Measurements from ENCODE around the gene POLG. TPM values are rescaled to one million over a fixed set of nuclear protein-coding genes. Genes with fewer than 3 reads are reported as not detected.

Gene POLG
- total and polyA plus RNA-seq, 2 experiments from 2014 or later: 28.8 to 74.1 TPM

GRCh38 chr15:89376388-89376787 is 41.8 kb upstream of the POLG start:
- no peak overlapping the region for H3K4me3 ChIP-seq
- Mint-ChIP-seq H3K36me3 (ENCODE audit: low read depth) (no peaks in the 10 kb centered on the region), H3K9me3 (no peaks in the 10 kb centered on the region), H3K27me3 (ENCODE audit: insufficient read depth, low read depth, poor library complexity) (peaks cover 98% of the 10 kb centered on the region), H3K4me1 (peaks cover 41% of the 10 kb centered on the region), H3K4me3 (no peak overlapping the region), H3K27ac (no peak overlapping the region)
- no peak for ATAC-seq
- H3K36me3 ChIP-seq (ENCODE audit: insufficient read depth): no peaks in the 10 kb centered on the region
- H3F3A ChIP-seq (replicated peaks; ENCODE audit: low read depth): peaks cover 36% of the 10 kb centered on the region
- TF ChIP-seq CTCF (conservative IDR thresholded peaks at IDR 0.05; ENCODE audit: low read depth in 2 of 2): no peak
- TF ChIP-seq REST (IDR thresholded peaks at IDR 0.05; ENCODE audit: unreplicated experiment): no peak
- TF ChIP-seq ZNF331 (CRISPR knock-in tag; IDR thresholded peaks at IDR 0.05; ENCODE audit: low read depth): no peak
- no peak for TF ChIP-seq ETS1 (IDR thresholded peaks at IDR 0.05)
- no peak for TF ChIP-seq CREB1 (CRISPR knock-in tag; IDR thresholded peaks at IDR 0.05; ENCODE audit: low read depth)
- peak; percentile 67 for TF ChIP-seq EZH2 (IDR thresholded peaks at IDR 0.05; ENCODE audit: low read depth, unreplicated experiment)
- no peak for TF ChIP-seq POLR2AphosphoS5 (IDR thresholded peaks at IDR 0.05; ENCODE audit: low read depth)
- peak; percentile 58 for TF ChIP-seq EZH2phosphoT487 (IDR thresholded peaks at IDR 0.05; ENCODE audit: unreplicated experiment)
- H4K20me1 ChIP-seq (replicated peaks; ENCODE audit: insufficient read depth): peaks cover 50% of the 10 kb centered on the region
- H3K27ac ChIP-seq (ENCODE audit: low read depth): no peak overlapping the region
- DNase-seq (ENCODE audit: low spot score): no peak
- no peak overlapping the region for H3K4me2 ChIP-seq
- no peak overlapping the region for H2AFZ ChIP-seq
- peaks cover 100% of the 10 kb centered on the region for H3K27me3 ChIP-seq (ENCODE audit: insufficient read depth)
- H3K79me2 ChIP-seq (replicated peaks; ENCODE audit: insufficient read depth): no peaks in the 10 kb centered on the region
- peaks cover 63% of the 10 kb centered on the region for H3K4me1 ChIP-seq (ENCODE audit: insufficient read depth)
- no peaks in the 10 kb centered on the region for H3K9me2 ChIP-seq (ENCODE audit: insufficient read depth)

Data from GM23338 (cell line).